PC-9 (cell line): ENCODE results near the gene NXPH2.

Source experiments
- EZH2 ChIP-seq: fragments of 200-600 bp; sonication (generic); IDR thresholded peaks from 2 replicates; pipeline ENCODE4 v1.8.0; 2017; ENCODE audit warnings: antibody characterized with exemption, low read depth
- TF ChIP-seq, protein P1 (sequence below): fragments of 200-600 bp; sonication (generic); conservative IDR thresholded peaks from 2 replicates; pipeline ENCODE4 v1.6.1; 2017; ENCODE audit warnings: mixed run types, antibody characterized with exemption, mild to moderate bottlenecking, moderate library complexity

DNA sequence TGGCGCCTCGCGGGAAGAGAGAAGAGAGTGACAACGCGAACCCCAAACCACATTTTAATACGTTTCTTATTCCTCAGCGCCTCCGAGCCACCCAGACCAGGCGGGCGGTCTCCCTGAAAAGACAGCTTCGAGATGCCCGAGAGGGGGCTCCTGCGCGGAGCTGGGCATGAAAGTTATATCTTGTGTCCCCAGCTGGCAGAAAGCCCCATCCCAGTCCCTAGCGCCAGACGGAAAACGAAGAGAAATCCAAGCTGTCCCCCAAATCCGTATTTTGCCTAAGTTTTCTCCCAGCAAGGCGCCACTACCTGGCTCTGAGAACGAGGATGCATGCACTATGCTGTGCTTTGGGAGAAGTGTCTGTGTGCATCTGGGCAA is 797 bp downstream of the NXPH2 start:
- TF ChIP-seq, protein P1, sequence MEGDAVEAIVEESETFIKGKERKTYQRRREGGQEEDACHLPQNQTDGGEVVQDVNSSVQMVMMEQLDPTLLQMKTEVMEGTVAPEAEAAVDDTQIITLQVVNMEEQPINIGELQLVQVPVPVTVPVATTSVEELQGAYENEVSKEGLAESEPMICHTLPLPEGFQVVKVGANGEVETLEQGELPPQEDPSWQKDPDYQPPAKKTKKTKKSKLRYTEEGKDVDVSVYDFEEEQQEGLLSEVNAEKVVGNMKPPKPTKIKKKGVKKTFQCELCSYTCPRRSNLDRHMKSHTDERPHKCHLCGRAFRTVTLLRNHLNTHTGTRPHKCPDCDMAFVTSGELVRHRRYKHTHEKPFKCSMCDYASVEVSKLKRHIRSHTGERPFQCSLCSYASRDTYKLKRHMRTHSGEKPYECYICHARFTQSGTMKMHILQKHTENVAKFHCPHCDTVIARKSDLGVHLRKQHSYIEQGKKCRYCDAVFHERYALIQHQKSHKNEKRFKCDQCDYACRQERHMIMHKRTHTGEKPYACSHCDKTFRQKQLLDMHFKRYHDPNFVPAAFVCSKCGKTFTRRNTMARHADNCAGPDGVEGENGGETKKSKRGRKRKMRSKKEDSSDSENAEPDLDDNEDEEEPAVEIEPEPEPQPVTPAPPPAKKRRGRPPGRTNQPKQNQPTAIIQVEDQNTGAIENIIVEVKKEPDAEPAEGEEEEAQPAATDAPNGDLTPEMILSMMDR = no peak
- no peak for TF ChIP-seq EZH2
